ENCODE results near the gene LAMA4. TPM values are rescaled to one million over a fixed set of nuclear protein-coding genes. Genes with fewer than 3 reads are reported as not detected.

LAMA4 gene
- total RNA-seq, 1 experiment from 2014 or later, result not detected

GRCh38 chr6:112118034-112118433, 136.3 kb downstream of the LAMA4 start:
- no peak overlapping the region for H3K4me2 ChIP-seq (ENCODE audit: low read depth, low read length, poor library complexity, severe bottlenecking)

GRCh38 chr6:112117554-112117953, 136.8 kb downstream of the LAMA4 start:
- H3K9me2 ChIP-seq (replicated peaks; ENCODE audit: insufficient read depth, low read length), result no peaks in the 10 kb centered on the region
- H2AFZ ChIP-seq (ENCODE audit: low read length), result no peak overlapping the region
- H3K4me2 ChIP-seq (ENCODE audit: low read depth, low read length, poor library complexity, severe bottlenecking), result no peak overlapping the region
- no peak overlapping the region for H3K27ac ChIP-seq (ENCODE audit: low read length)
- H3K27me3 ChIP-seq (ENCODE audit: low read length), result peaks cover 4% of the 10 kb centered on the region; the same call in 1 of the 2 replicates
- H3K36me3 ChIP-seq (ENCODE audit: insufficient read depth, low read length), result no peaks in the 10 kb centered on the region
- H3K9me3 ChIP-seq (ENCODE audit: low read length), result no peaks in the 10 kb centered on the region
- H3K4me1 ChIP-seq (ENCODE audit: low read length), result no peaks in the 10 kb centered on the region
- no peak for DNase-seq
- H3K79me2 ChIP-seq (ENCODE audit: low read length), result no peaks in the 10 kb centered on the region
- H4K20me1 ChIP-seq (ENCODE audit: insufficient read depth, low read depth, low read length), result no peaks in the 10 kb centered on the region
- no peak overlapping the region for H3K9ac ChIP-seq (ENCODE audit: low read length)
- no peak overlapping the region for H3K4me3 ChIP-seq (ENCODE audit: low read length)

More at GRCh38 chr6:112118034-112118433, 136.3 kb downstream of the LAMA4 start:
- Histone ChIP-seq H3K27ac (ENCODE audit: low read length) (no peak overlapping the region), H3K27me3 (ENCODE audit: low read length) (peaks cover 4% of the 10 kb centered on the region; the same call in 1 of the 2 replicates), H2AFZ (ENCODE audit: low read length) (no peak overlapping the region), H3K9me3 (ENCODE audit: low read length) (no peaks in the 10 kb centered on the region), H3K9ac (ENCODE audit: low read length) (no peak overlapping the region), H3K9me2 (replicated peaks; ENCODE audit: insufficient read depth, low read length) (no peaks in the 10 kb centered on the region), H4K20me1 (ENCODE audit: insufficient read depth, low read depth, low read length) (no peaks in the 10 kb centered on the region), H3K36me3 (ENCODE audit: insufficient read depth, low read length) (no peaks in the 10 kb centered on the region), H3K79me2 (ENCODE audit: low read length) (no peaks in the 10 kb centered on the region), H3K4me3 (ENCODE audit: low read length) (no peak overlapping the region), H3K4me1 (ENCODE audit: low read length) (no peaks in the 10 kb centered on the region)
- no peak for DNase-seq

- Histone ChIP-seq H2AFZ (ENCODE audit: low read length) (no peak overlapping the region), H3K9me2 (replicated peaks; ENCODE audit: insufficient read depth, low read length) (no peaks in the 10 kb centered on the region), H3K9ac (ENCODE audit: low read length) (no peak overlapping the region), H3K79me2 (ENCODE audit: low read length) (no peaks in the 10 kb centered on the region), H4K20me1 (ENCODE audit: insufficient read depth, low read depth, low read length) (no peaks in the 10 kb centered on the region), H3K27ac (ENCODE audit: low read length) (no peak overlapping the region), H3K36me3 (ENCODE audit: insufficient read depth, low read length) (no peaks in the 10 kb centered on the region), H3K4me1 (ENCODE audit: low read length) (no peaks in the 10 kb centered on the region), H3K9me3 (ENCODE audit: low read length) (no peaks in the 10 kb centered on the region), H3K27me3 (ENCODE audit: low read length) (peaks cover 4% of the 10 kb centered on the region; the same call in 1 of the 2 replicates), H3K4me2 (ENCODE audit: low read depth, low read length, poor library complexity, severe bottlenecking) (no peak overlapping the region), H3K4me3 (ENCODE audit: low read length) (no peak overlapping the region)
- no peak for DNase-seq
Observed at GRCh38 chr6:112116221-112116620, 138.1 kb downstream of the LAMA4 start.

GRCh38 chr6:112114577-112115223, 139.7 kb downstream of the LAMA4 start:
- Histone ChIP-seq H4K20me1 (ENCODE audit: insufficient read depth, low read depth, low read length) (no peaks in the 10 kb centered on the region), H3K27me3 (ENCODE audit: low read length) (peaks cover 4% of the 10 kb centered on the region; the same call in 1 of the 2 replicates), H3K36me3 (ENCODE audit: insufficient read depth, low read length) (no peaks in the 10 kb centered on the region), H3K4me1 (ENCODE audit: low read length) (no peaks in the 10 kb centered on the region), H3K9me3 (ENCODE audit: low read length) (no peaks in the 10 kb centered on the region), H2AFZ (ENCODE audit: low read length) (no peak overlapping the region), H3K4me3 (ENCODE audit: low read length) (no peak overlapping the region), H3K4me2 (ENCODE audit: low read depth, low read length, poor library complexity, severe bottlenecking) (no peak overlapping the region), H3K9ac (ENCODE audit: low read length) (no peak overlapping the region), H3K9me2 (replicated peaks; ENCODE audit: insufficient read depth, low read length) (no peaks in the 10 kb centered on the region), H3K79me2 (ENCODE audit: low read length) (no peaks in the 10 kb centered on the region), H3K27ac (ENCODE audit: low read length) (no peak overlapping the region)
- no peak for DNase-seq

GRCh38 chr6:112113918-112114317, 140.4 kb downstream of the LAMA4 start:
- no peak overlapping the region for H3K9ac ChIP-seq (ENCODE audit: low read length)
- no peaks in the 10 kb centered on the region for H3K4me1 ChIP-seq (ENCODE audit: low read length)
- no peak overlapping the region for H3K4me2 ChIP-seq (ENCODE audit: low read depth, low read length, poor library complexity, severe bottlenecking)
- no peak overlapping the region for H2AFZ ChIP-seq (ENCODE audit: low read length)
- DNase-seq, result no peak
- no peaks in the 10 kb centered on the region for H3K36me3 ChIP-seq (ENCODE audit: insufficient read depth, low read length)
- H3K9me3 ChIP-seq (ENCODE audit: low read length), result no peaks in the 10 kb centered on the region
- H4K20me1 ChIP-seq (ENCODE audit: insufficient read depth, low read depth, low read length), result no peaks in the 10 kb centered on the region
- H3K79me2 ChIP-seq (ENCODE audit: low read length), result no peaks in the 10 kb centered on the region
- no peak overlapping the region for H3K4me3 ChIP-seq (ENCODE audit: low read length)
- H3K27me3 ChIP-seq (ENCODE audit: low read length), result peaks cover 4% of the 10 kb centered on the region; the same call in 1 of the 2 replicates
- no peaks in the 10 kb centered on the region for H3K9me2 ChIP-seq (replicated peaks; ENCODE audit: insufficient read depth, low read length)
- no peak overlapping the region for H3K27ac ChIP-seq (ENCODE audit: low read length)

GRCh38 chr6:112113431-112113830, 140.9 kb downstream of the LAMA4 start:
- Histone ChIP-seq H4K20me1 (ENCODE audit: insufficient read depth, low read depth, low read length) (no peaks in the 10 kb centered on the region), H3K27me3 (ENCODE audit: low read length) (peaks cover 4% of the 10 kb centered on the region; the same call in 1 of the 2 replicates), H3K9me2 (replicated peaks; ENCODE audit: insufficient read depth, low read length) (no peaks in the 10 kb centered on the region), H3K9ac (ENCODE audit: low read length) (no peak overlapping the region), H3K4me1 (ENCODE audit: low read length) (no peaks in the 10 kb centered on the region), H2AFZ (ENCODE audit: low read length) (no peak overlapping the region), H3K9me3 (ENCODE audit: low read length) (no peaks in the 10 kb centered on the region), H3K4me2 (ENCODE audit: low read depth, low read length, poor library complexity, severe bottlenecking) (no peak overlapping the region), H3K27ac (ENCODE audit: low read length) (no peak overlapping the region), H3K36me3 (ENCODE audit: insufficient read depth, low read length) (no peaks in the 10 kb centered on the region), H3K79me2 (ENCODE audit: low read length) (no peaks in the 10 kb centered on the region), H3K4me3 (ENCODE audit: low read length) (no peak overlapping the region)
- no peak for DNase-seq

GRCh38 chr6:112109262-112109661, 145.1 kb downstream of the LAMA4 start:
- Histone ChIP-seq H3K4me2 (ENCODE audit: low read depth, low read length, poor library complexity, severe bottlenecking) (no peak overlapping the region), H3K4me1 (ENCODE audit: low read length) (no peaks in the 10 kb centered on the region), H3K27ac (ENCODE audit: low read length) (no peak overlapping the region), H4K20me1 (ENCODE audit: insufficient read depth, low read depth, low read length) (no peaks in the 10 kb centered on the region), H3K79me2 (ENCODE audit: low read length) (no peaks in the 10 kb centered on the region), H3K4me3 (ENCODE audit: low read length) (no peak overlapping the region), H3K36me3 (ENCODE audit: insufficient read depth, low read length) (no peaks in the 10 kb centered on the region), H3K9me3 (ENCODE audit: low read length) (no peaks in the 10 kb centered on the region), H3K9ac (ENCODE audit: low read length) (no peak overlapping the region), H2AFZ (ENCODE audit: low read length) (no peak overlapping the region), H3K9me2 (replicated peaks; ENCODE audit: insufficient read depth, low read length) (no peaks in the 10 kb centered on the region), H3K27me3 (ENCODE audit: low read length) (peaks cover 4% of the 10 kb centered on the region; the same call in 1 of the 2 replicates)
- no peak for DNase-seq

- Histone ChIP-seq H3K36me3 (ENCODE audit: insufficient read depth, low read length) (no peaks in the 10 kb centered on the region), H4K20me1 (ENCODE audit: insufficient read depth, low read depth, low read length) (no peaks in the 10 kb centered on the region), H3K4me3 (ENCODE audit: low read length) (no peak overlapping the region), H3K4me2 (ENCODE audit: low read depth, low read length, poor library complexity, severe bottlenecking) (no peak overlapping the region), H3K27ac (ENCODE audit: low read length) (no peak overlapping the region), H3K4me1 (ENCODE audit: low read length) (no peaks in the 10 kb centered on the region), H3K9me3 (ENCODE audit: low read length) (no peaks in the 10 kb centered on the region), H3K79me2 (ENCODE audit: low read length) (no peaks in the 10 kb centered on the region), H3K9ac (ENCODE audit: low read length) (no peak overlapping the region), H3K9me2 (replicated peaks; ENCODE audit: insufficient read depth, low read length) (no peaks in the 10 kb centered on the region), H2AFZ (ENCODE audit: low read length) (no peak overlapping the region), H3K27me3 (ENCODE audit: low read length) (no peaks in the 10 kb centered on the region)
- no peak for DNase-seq
Observed at GRCh38 chr6:112106562-112106961, 147.8 kb downstream of the LAMA4 start.
